ENCODE results near the gene ZC3H14.

DNA sequence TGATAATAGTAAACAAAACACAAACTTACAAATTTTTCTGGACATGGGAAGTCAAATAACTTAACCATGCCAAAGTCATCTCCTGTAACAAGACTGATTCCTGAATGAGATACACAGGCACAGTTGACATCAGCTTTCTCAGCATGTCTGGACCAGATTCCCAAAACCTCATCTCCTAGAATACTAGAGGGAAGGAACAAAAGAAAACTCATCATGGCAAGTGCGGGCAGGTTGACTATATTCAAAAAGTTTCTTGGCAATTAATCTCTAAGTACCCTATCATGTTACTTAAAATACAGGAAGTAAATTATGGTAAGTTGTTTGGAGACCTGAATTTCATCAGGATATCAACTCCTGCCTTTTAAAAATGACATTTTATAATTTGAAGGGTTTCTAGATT is 53.9 kb downstream of the ZC3H14 start:
- TF ChIP-seq TEAD4 (IDR thresholded peaks at IDR 0.05; ENCODE audit: borderline replicate concordance, insufficient read depth) (no peak), YY1 (IDR thresholded peaks at IDR 0.05; ENCODE audit: low read depth) (no peak), ELF1 (IDR thresholded peaks at IDR 0.05) (no peak), EP300 (IDR thresholded peaks at IDR 0.05; ENCODE audit: borderline replicate concordance in 1 of 2, low read depth in 1 of 2, low read length in 1 of 2) (no peak), GABPA (IDR thresholded peaks at IDR 0.05; ENCODE audit: low read depth) (no peak), RAD21 (IDR thresholded peaks at IDR 0.05; ENCODE audit: low read length) (no peak)
- TF ChIP-seq, protein P1, sequence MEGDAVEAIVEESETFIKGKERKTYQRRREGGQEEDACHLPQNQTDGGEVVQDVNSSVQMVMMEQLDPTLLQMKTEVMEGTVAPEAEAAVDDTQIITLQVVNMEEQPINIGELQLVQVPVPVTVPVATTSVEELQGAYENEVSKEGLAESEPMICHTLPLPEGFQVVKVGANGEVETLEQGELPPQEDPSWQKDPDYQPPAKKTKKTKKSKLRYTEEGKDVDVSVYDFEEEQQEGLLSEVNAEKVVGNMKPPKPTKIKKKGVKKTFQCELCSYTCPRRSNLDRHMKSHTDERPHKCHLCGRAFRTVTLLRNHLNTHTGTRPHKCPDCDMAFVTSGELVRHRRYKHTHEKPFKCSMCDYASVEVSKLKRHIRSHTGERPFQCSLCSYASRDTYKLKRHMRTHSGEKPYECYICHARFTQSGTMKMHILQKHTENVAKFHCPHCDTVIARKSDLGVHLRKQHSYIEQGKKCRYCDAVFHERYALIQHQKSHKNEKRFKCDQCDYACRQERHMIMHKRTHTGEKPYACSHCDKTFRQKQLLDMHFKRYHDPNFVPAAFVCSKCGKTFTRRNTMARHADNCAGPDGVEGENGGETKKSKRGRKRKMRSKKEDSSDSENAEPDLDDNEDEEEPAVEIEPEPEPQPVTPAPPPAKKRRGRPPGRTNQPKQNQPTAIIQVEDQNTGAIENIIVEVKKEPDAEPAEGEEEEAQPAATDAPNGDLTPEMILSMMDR (IDR thresholded peaks at IDR 0.05): no peak
- TF ChIP-seq, protein P2, sequence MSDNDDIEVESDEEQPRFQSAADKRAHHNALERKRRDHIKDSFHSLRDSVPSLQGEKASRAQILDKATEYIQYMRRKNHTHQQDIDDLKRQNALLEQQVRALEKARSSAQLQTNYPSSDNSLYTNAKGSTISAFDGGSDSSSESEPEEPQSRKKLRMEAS (IDR thresholded peaks at IDR 0.05; ENCODE audit: low read depth): no peak

All from SK-N-SH (cell line).